ENCODE data around the gene SPTSSA.
A peak's percentile ranks its signal among the peaks of the same experiment; 100 is the strongest.
"Not testable (repeated sequence)": the region's sequence is repeated elsewhere in the genome, so short reads cannot be mapped to it uniquely, and the experiment has no call there.

SPTSSA gene, protein sequence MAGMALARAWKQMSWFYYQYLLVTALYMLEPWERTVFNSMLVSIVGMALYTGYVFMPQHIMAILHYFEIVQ

GRCh38 chr14:34462132-34462893, at the start of gene SPTSSA:
TSS of gene SPTSSA (minus strand) at chr14:34462240. CDS start at chr14:34462207, 33 bp downstream.
- peak; percentile 95 for DNase-seq (ENCODE audit: low spot score)

DNA sequence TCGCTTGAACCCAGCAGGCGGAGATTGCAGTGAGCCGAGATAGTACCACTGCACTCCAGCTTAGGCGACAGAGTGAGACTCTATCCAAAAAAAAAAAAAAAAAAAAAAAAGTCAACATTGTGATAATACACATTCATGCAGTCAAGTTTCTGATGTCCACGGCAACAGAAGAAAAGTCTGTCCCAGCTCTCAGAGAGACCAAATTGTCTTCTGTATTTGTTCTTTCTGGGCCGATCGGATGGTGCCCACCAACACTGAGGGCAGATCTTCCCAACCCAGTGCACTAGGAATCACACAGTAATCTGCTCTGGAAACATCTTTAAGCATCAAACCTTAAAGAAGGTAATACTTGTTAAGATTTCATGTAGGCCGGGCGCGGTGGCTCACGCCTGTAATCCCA, 45.8 kb upstream of the SPTSSA start:
- DNase-seq (ENCODE audit: low spot score), result no peak

DNA sequence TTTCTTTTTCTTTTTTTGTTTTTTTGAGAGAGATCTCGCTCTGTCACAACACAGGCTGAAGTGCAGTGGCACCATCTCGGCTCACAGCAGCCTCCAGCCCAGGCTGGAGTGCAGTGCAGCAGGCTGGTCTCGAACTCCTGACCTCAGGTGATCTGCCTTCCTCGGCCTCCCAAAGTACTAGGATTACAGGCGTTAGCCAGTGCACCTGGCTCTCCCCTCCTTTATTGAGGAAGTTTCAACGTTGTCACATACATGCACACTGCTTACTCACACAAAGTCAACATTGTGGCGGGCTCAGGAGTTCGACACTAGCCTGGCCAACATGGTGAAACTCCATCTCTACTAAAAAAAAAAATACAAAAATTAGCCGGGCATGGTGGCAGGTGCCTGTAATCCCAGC, 45.4 kb upstream of the SPTSSA start:
- DNase-seq (ENCODE audit: low spot score), result no peak

DNA sequence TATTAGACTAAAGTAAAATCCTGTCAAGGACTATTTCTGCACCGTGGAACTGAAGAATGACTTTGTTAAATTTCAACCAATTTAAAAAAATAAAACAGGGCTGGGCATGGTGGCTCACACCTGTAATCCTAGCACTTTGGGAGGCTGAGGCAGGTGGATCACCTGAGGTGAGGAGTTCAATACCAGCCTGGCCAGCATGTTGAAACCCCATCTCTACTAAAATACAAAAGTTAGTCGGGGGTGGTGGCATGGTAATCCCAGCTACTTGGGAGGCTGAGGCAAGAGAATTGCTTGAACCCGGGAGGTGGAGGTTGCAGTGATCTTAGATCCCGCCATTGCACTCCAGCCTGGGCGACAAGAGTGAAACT, 43.1 kb upstream of the SPTSSA start:
- not testable (repeated sequence) for DNase-seq (ENCODE audit: low spot score)

GRCh38 chr14:34504027-34504426, 42.0 kb upstream of the SPTSSA start:
- not testable (repeated sequence) for DNase-seq (ENCODE audit: low spot score)

DNA sequence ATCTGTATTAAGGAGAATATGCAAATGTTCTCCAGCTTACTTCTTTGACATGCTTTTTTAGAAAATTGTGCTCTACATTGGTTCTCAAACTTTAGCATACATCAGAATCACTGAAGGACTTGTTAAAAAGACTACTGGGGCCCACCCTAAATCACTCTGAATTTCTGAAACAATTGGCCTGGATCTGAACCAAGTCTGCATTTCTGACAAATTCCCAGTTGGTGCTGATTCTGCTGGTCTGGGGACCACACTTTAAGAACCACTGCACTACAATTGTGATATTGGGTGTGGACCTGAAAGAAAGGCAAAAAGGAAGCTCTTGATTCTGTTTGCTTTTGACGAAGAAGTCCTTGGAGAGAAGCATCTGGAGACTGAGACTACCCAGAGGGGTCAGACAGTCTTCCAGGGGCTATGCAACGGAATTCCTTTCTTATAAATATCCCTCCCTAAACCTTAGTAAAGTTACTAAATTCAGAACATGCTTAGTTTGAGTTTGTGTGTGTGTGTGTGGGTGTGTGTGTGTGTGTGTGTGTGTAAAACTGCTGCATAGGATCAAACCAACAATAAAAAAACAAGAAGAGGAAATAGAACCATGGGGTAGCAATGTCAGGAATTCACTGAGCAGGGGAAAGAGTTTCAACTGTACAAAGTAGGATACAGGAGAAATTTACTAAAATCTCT, 40.6 kb upstream of the SPTSSA start:
- no peak for DNase-seq (ENCODE audit: low spot score)

DNA sequence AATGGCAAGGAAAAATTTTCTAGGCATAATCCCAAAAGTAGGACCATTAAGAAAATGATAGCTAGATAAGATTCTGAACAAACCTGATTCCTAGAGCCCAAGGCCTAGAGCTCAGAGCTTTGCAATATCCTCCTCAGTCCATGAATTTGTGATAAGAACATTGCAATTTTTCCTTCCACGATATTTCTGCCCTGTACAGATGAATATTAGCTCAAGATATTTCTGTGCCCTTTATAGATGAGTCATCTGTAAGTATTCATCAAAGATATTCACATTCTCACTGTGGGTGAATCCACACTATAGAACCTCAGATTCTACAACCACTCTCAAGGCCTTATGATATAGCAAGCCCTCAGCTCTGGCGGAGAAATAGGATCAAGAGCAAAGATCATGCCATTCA, 40.0 kb upstream of the SPTSSA start:
- no peak for DNase-seq (ENCODE audit: low spot score)

DNA sequence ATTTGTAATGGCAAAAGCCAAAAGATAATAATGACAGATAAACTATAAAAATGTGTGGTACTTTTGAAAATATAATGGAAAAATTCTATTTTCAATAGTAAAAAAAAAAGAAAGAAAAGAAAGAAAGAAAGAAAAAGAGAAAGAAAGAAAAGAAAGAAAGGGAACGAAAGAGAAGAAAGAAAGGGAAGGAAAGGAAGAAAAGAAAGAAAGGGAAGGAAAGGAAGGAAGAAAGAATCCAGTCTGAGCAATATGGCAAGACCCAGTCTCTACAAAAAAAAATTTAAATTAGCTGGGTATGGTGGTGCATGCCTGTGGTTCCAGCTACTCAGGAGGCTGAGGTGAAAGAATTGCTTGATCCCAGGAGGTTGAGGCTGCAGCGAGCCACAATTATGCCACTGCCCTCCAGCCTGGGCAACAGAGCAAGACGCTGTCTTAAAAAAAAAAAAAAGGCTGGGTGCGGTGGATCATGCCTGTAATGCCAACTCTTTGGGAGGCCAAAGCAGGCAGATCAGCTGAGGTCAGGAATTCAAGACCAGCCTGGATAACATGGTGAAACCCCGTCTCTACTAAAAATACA, 39.1 kb upstream of the SPTSSA start:
- no peak for DNase-seq (ENCODE audit: low spot score)

GRCh38 chr14:34498684-34499412, 36.8 kb upstream of the SPTSSA start:
- no peak for DNase-seq (ENCODE audit: low spot score)

GRCh38 chr14:34496679-34497513, 34.9 kb upstream of the SPTSSA start:
- no peak for DNase-seq (ENCODE audit: low spot score)

DNA sequence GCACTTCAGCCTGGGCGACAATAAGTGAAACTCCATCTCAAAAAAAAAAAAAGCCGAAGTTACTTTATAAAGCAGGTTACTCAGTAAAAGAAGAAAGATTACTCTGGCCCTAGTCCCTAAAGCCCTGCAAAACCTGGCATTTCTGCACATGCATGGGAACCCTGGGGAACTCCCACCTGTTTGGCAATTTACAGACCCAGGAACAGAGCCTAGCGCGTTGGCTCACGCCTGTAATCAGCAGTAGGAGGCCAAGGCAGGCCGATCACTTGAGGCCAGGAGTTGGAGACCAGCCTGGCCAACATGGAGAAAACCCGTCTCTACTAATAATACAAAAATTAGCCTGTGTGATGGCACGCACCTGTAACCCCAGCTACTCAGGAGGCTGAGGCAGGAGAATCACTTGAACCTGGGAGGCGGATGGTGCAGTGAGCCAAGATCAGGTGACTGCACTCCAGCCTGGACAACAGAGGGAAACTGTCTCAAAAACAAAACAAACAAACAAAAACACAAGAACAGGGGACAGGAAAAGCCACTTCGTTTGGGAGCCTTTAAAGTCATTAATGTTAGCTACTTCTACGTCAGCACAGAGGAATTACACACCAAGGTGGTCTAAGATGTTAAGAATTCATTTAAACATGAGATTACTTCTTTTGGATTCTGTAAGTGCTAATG, 34.1 kb upstream of the SPTSSA start:
- no peak for DNase-seq (ENCODE audit: low spot score)

- DNase-seq (ENCODE audit: low spot score), result no peak
Measured at GRCh38 chr14:34489324-34489723, 27.3 kb upstream of the SPTSSA start.

DNA sequence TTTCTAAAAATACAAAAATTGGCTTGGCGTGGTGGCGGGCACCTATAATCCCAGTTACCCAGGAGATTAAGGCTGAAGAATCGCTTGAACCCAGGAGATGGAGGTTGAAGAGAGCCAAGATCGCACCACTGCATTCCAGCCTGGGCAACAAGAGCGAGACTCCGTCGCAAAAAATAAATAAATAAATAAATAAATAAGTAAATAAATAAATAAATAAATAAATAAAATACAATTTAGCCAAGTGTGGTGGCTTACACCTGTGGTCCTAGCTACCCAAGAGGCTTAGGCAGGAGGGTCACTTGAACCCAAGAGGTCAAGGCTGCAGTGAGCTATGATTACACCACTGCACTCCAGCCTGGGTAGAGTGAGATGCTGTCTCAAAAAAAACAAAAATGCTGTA, 26.5 kb upstream of the SPTSSA start:
- no peak for DNase-seq (ENCODE audit: low spot score)

GRCh38 chr14:34484726-34485125, 22.7 kb upstream of the SPTSSA start:
- no peak for DNase-seq (ENCODE audit: low spot score)

- DNase-seq (ENCODE audit: low spot score), result no peak
Measured at GRCh38 chr14:34482463-34482862, 20.4 kb upstream of the SPTSSA start.

DNA sequence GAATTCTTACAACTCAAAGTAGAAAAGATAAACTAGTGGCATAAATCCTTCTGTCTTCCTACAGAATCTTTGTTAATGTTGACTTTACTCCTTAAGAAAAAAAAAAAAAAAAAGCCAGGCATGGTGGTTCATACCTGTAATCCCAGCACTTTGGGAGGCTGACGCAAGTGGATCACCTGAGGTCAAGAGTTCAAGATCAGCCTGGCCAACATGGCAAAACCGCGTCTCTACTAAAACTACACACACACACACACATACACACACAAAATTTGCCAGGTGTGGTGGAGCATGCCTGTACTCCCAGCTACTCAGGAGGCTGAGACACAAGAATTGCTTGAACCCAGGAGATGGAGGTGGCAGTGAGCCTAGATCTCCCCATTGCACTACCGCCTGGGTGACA, 17.7 kb upstream of the SPTSSA start:
- DNase-seq (ENCODE audit: low spot score), result no peak

DNA sequence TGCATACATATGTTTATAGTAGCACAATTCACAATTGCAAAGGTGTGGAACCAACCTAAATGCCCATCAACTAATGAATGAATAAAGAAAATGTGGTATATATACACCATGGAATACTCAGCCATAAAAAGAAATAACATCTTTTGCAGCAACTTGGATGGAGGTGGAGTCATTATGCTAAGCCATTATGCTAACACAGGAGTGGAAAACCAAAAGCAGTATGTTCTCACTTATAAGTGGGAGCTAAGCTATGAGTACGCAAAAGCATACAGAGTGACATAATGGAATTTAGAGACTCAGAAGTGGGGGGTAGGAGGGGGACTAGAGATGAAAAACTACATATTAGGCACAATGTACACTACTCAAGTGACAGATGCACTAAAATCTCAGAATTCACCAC, 16.2 kb upstream of the SPTSSA start:
- no peak for DNase-seq (ENCODE audit: low spot score)

GRCh38 chr14:34476036-34476435, 14.0 kb upstream of the SPTSSA start:
- not testable (repeated sequence) for DNase-seq (ENCODE audit: low spot score)

DNA sequence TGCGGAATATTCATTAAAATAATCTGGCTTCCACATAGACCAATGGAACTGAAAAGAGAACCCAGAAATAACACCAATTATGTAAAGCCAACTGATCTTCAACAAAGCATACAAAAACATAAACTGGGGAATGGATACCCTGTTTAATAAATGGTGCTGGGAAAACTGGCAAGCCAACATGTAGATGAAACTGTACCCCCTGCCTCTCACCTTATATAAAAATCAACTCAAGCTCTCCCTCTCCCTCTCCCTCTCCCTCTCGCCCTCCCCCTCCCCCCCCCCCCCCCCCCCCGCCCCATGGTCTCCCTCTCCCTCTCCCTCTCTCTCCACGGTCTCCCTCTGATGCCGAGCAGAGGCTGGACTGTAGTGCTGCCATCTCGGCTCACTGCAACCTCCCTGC, 13.1 kb upstream of the SPTSSA start:
- DNase-seq (ENCODE audit: low spot score), result no peak

DNA sequence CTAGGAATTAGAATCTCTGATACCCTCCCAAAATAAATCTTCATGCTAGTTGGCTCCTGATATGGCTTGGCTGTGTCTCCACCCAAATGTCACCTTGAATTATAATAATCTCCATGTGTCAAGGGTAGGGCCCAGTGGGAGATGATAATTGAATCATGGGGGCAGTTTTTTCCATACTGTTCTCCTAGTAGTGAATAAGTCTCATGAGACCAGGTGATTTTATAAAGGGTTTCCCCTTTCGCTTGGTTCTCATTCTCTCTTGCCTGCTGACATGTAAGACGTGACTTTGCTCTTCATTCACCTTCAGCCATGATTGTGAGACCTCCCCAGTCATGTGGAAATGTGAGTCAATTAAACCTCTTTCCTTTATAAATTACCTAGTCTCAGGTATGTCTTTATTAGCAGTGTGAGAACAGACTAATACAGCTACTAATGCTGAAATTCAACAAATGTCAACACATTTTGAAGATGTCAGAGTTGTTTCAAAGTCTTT, 12.2 kb upstream of the SPTSSA start:
- no peak for DNase-seq (ENCODE audit: low spot score)

All from germinal center (tissue), 1 donor.